ENCODE data around the gene KLHL35. TPM values are rescaled to one million over a fixed set of nuclear protein-coding genes. Genes with fewer than 3 reads are reported as not detected.
"Not testable (repeated sequence)": the region's sequence is repeated elsewhere in the genome, so short reads cannot be mapped to it uniquely, and the experiment has no call there.

Gene KLHL35
- total and polyA plus RNA-seq, 12 donors = 0.25 to 3.5 (median 0.93) TPM

GRCh38 chr11:75380716-75381420 lies 52.1 kb downstream of the KLHL35 start:
- Histone ChIP-seq H3K9me3 (replicated peaks in 1 of 3) (no peaks in the 10 kb centered on the region), H3K4me1 (replicated peaks in 1 of 2) (no peaks in the 10 kb centered on the region), H3K27me3 (no peaks in the 10 kb centered on the region), H3K36me3 (replicated peaks in 1 of 2) (no peaks in the 10 kb centered on the region), H3K4me3 (no peak overlapping the region), H3K27ac (no peak overlapping the region)
- DNase-seq = peak in 1 of 7 donors; percentile 25
- WGBS, 4 donors = 80 to 88% (median 84%) methylated on average over 7 of the region's 7 CpGs
- intact Hi-C loops (cut with DNase I) = loop anchor here in 1 of 2 donors (10.0 kb wide), 1 partner anchor 56 kb away; no protein-coding TSS in a partner anchor
- no peak for TF ChIP-seq CTCF (IDR thresholded peaks at IDR 0.05)
- TF ChIP-seq POLR2A (IDR thresholded peaks at IDR 0.05) = no peak

- Histone ChIP-seq H3K4me3 (no peak overlapping the region), H3K36me3 (replicated peaks in 1 of 2) (no peaks in the 10 kb centered on the region), H3K4me1 (replicated peaks in 1 of 2) (no peaks in the 10 kb centered on the region), H3K9me3 (replicated peaks in 1 of 3) (no peaks in the 10 kb centered on the region), H3K27ac (no peak overlapping the region), H3K27me3 (no peaks in the 10 kb centered on the region)
- 89 to 95% (median 93%) methylated on average over 2 of the region's 2 CpGs for WGBS, 4 donors
- no peak for DNase-seq
- intact Hi-C loops (cut with DNase I) = loop anchor here in 1 of 2 donors (10.0 kb wide), 1 partner anchor 55 kb away; no protein-coding TSS in a partner anchor
- TF ChIP-seq CTCF (IDR thresholded peaks at IDR 0.05) (no peak), POLR2A (IDR thresholded peaks at IDR 0.05) (no peak)
Measured at GRCh38 chr11:75380245-75380644, 52.8 kb downstream of the KLHL35 start.

- H3K27me3 ChIP-seq; H3K4me3 ChIP-seq; H3K27ac ChIP-seq; H3K36me3 ChIP-seq (replicated peaks in 1 of 2); DNase-seq; H3K9me3 ChIP-seq (replicated peaks in 1 of 3); H3K4me1 ChIP-seq (replicated peaks in 1 of 2): not testable (repeated sequence)
- intact Hi-C loops (cut with DNase I) = loop anchor here in 1 of 2 donors (10.0 kb wide), 1 partner anchor 614 kb away; no protein-coding TSS in a partner anchor
- WGBS, 4 donors = 92 to 95% (median 94%) methylated on average over 17 of the region's 17 CpGs
Measured at GRCh38 chr11:75378776-75379175, 54.2 kb downstream of the KLHL35 start.

- no peak for DNase-seq
- Histone ChIP-seq H3K27ac (no peak overlapping the region), H3K4me1 (replicated peaks in 1 of 2) (peaks cover 0 to 4% of the 10 kb centered on the region in 2 donors), H3K9me3 (replicated peaks in 1 of 3) (no peaks in the 10 kb centered on the region), H3K4me3 (no peak overlapping the region), H3K27me3 (no peaks in the 10 kb centered on the region), H3K36me3 (replicated peaks in 1 of 2) (no peaks in the 10 kb centered on the region)
- intact Hi-C loops (cut with DNase I) = loop anchor here in 1 of 2 donors (10.0 kb wide), 1 partner anchor 611 kb away; no protein-coding TSS in a partner anchor
- TF ChIP-seq POLR2A (IDR thresholded peaks at IDR 0.05) = no peak
- no peak for TF ChIP-seq CTCF (IDR thresholded peaks at IDR 0.05)
- WGBS, 4 donors = 85 to 93% (median 87%) methylated on average over 5 to 9 of the region's 9 CpGs
Measured at GRCh38 chr11:75376175-75376574, 56.8 kb downstream of the KLHL35 start.
